HG03342 (cell line): Measurements from ENCODE around the gene RPS27L.

Source experiments
- ATAC-seq: cut with Tn5 transposase; IDR thresholded peaks from one replicate; pipeline ENCODE4 v1.9.1; 2021; ENCODE audit warnings: mild to moderate bottlenecking, moderate library complexity; ENCODE audit not compliant: unreplicated experiment

Gene RPS27L

GRCh38 chr15:63188247-63188925 lies 31.1 kb upstream of the RPS27L start:
- ATAC-seq = no peak

GRCh38 chr15:63187589-63188226 lies 30.4 kb upstream of the RPS27L start:
- ATAC-seq = no peak

- no peak for ATAC-seq
Observed at GRCh38 chr15:63186065-63186464, 28.8 kb upstream of the RPS27L start.

- no peak for ATAC-seq
Observed at GRCh38 chr15:63185206-63185605, 27.9 kb upstream of the RPS27L start.

- ATAC-seq = no peak
Observed at GRCh38 chr15:63181648-63182047, 24.4 kb upstream of the RPS27L start.

GRCh38 chr15:63180746-63181145 lies 23.5 kb upstream of the RPS27L start:
- ATAC-seq = no peak

GRCh38 chr15:63178034-63178433 lies 20.8 kb upstream of the RPS27L start:
- ATAC-seq = no peak

GRCh38 chr15:63176302-63176701 lies 19.0 kb upstream of the RPS27L start:
- ATAC-seq = no peak

GRCh38 chr15:63172851-63173451 lies 15.7 kb upstream of the RPS27L start:
- no peak for ATAC-seq

GRCh38 chr15:63172376-63172775 lies 15.1 kb upstream of the RPS27L start:
- ATAC-seq = no peak

GRCh38 chr15:63169788-63170187 lies 12.5 kb upstream of the RPS27L start:
- no peak for ATAC-seq

GRCh38 chr15:63166219-63166618 lies 8.9 kb upstream of the RPS27L start:
- no peak for ATAC-seq

GRCh38 chr15:63165166-63165859 lies 8.0 kb upstream of the RPS27L start:
- ATAC-seq = no peak

- ATAC-seq = no peak
Observed at GRCh38 chr15:63163217-63163616, 5.9 kb upstream of the RPS27L start.

GRCh38 chr15:63160638-63161037 lies 3.4 kb upstream of the RPS27L start:
- ATAC-seq = no peak

GRCh38 chr15:63157891-63158431 lies 684 bp upstream of the RPS27L start:
- ATAC-seq = peak; percentile 5

GRCh38 chr15:63156755-63157117 lies 541 bp downstream of the RPS27L start:
- no peak for ATAC-seq

- no peak for ATAC-seq
Observed at GRCh38 chr15:63156086-63156710, 1.1 kb downstream of the RPS27L start.

GRCh38 chr15:63155486-63155885 lies 1.8 kb downstream of the RPS27L start:
- no peak for ATAC-seq

GRCh38 chr15:63151665-63152064 lies 5.6 kb downstream of the RPS27L start:
- no peak for ATAC-seq

- no peak for ATAC-seq
Observed at GRCh38 chr15:63146684-63147083, 10.6 kb downstream of the RPS27L start.
